WTC11 (cell line): ENCODE results near the gene EMP2. TPM values are rescaled to one million over a fixed set of nuclear protein-coding genes. Genes with fewer than 3 reads are reported as not detected.

Source experiments
- ATAC-seq: fragments of 200-7000 bp; cut with Tn5 transposase; 2 replicates; pipeline ENCODE4 v1.10.0; 2021; ENCODE audit warnings: mild to moderate bottlenecking, moderate library complexity
- CTCF ChIA-PET: fragments of 300-600 bp; sonication (Branson Sonifier 250); formaldehyde crosslinking; loops from one replicate; lab custom pipeline; 2021; ENCODE audit warnings: antibody characterized with exemption; lab: Charles Lee
- POLR2A ChIA-PET: fragments of 350-600 bp; sonication (Branson Sonifier 250); formaldehyde crosslinking; loops from one replicate; lab custom pipeline; 2021; ENCODE audit warnings: antibody characterized with exemption; lab: Charles Lee
- DNase-seq: peaks from one replicate; pipeline ENCODE4 v3.0.0; 2021; ENCODE audit warnings: low spot score
- H3K27ac Mint-ChIP-seq: 2 replicates; pipeline ENCODE4 v1.8.0; 2021; ENCODE audit warnings: mixed read lengths
- H3K27me3 Mint-ChIP-seq: 2 replicates; pipeline ENCODE4 v1.8.0; 2021; ENCODE audit warnings: low read depth, mild to moderate bottlenecking, moderate library complexity, mixed read lengths
- H3K36me3 Mint-ChIP-seq: 2 replicates; pipeline ENCODE4 v1.8.0; 2021; ENCODE audit warnings: mixed read lengths
- H3K4me1 Mint-ChIP-seq: 2 replicates; pipeline ENCODE4 v1.8.0; 2022; ENCODE audit warnings: mixed read lengths
- H3K4me3 Mint-ChIP-seq: 2 replicates; pipeline ENCODE4 v1.8.0; 2021; ENCODE audit warnings: mild to moderate bottlenecking, moderate library complexity, mixed read lengths
- H3K9me3 Mint-ChIP-seq: 2 replicates; pipeline ENCODE4 v1.8.0; 2021; ENCODE audit warnings: mixed read lengths
- AFF4 ChIP-seq: sonication (generic); formaldehyde crosslinking; IDR thresholded peaks from 2 replicates; pipeline ENCODE4 v1.8.1; 2023; ENCODE audit warnings: mild to moderate bottlenecking, missing genetic modification reagents, borderline replicate concordance
- ATF3 ChIP-seq: sonication (generic); formaldehyde crosslinking; conservative IDR thresholded peaks from 2 replicates; pipeline ENCODE4 v1.8.1; 2022; ENCODE audit warnings: mild to moderate bottlenecking, missing genetic modification reagents
- E2F4 ChIP-seq: sonication (generic); formaldehyde crosslinking; IDR thresholded peaks from 2 replicates; pipeline ENCODE4 v1.8.1; 2022; ENCODE audit warnings: low read depth, mild to moderate bottlenecking, moderate library complexity, missing genetic modification reagents, borderline replicate concordance
- EMX1 ChIP-seq: fragments of 250-450 bp; sonication (Bioruptor Pico); IDR thresholded peaks from 2 replicates; pipeline ENCODE4 v1.8.0; 2021; ENCODE audit warnings: mild to moderate bottlenecking
- ERG ChIP-seq: fragments of 250-450 bp; sonication (Bioruptor Pico); IDR thresholded peaks from 2 replicates; pipeline ENCODE4 v1.8.0; 2021; ENCODE audit warnings: mild to moderate bottlenecking
- ESRRA ChIP-seq: sonication (generic); formaldehyde crosslinking; IDR thresholded peaks from 2 replicates; pipeline ENCODE4 v1.8.1; 2022; ENCODE audit warnings: mild to moderate bottlenecking, missing genetic modification reagents, borderline replicate concordance
- FOXP1 ChIP-seq: sonication (generic); formaldehyde crosslinking; IDR thresholded peaks from 2 replicates; pipeline ENCODE4 v1.8.0; 2022; ENCODE audit warnings: missing genetic modification reagents, mild to moderate bottlenecking, moderate library complexity, borderline replicate concordance
- HMGA2 ChIP-seq: fragments of 250-450 bp; sonication (Bioruptor Pico); IDR thresholded peaks from 2 replicates; pipeline ENCODE4 v1.4.0; 2021; ENCODE audit warnings: mild to moderate bottlenecking, moderate library complexity
- MLX ChIP-seq: sonication (generic); formaldehyde crosslinking; IDR thresholded peaks from 2 replicates; pipeline ENCODE4 v1.8.1; 2023; ENCODE audit warnings: mild to moderate bottlenecking, missing genetic modification reagents, moderate library complexity
- NFE2L1 ChIP-seq: sonication (generic); formaldehyde crosslinking; IDR thresholded peaks from 2 replicates; pipeline ENCODE4 v1.8.1; 2023; ENCODE audit warnings: missing genetic modification reagents
- NR2C2 ChIP-seq: sonication (generic); formaldehyde crosslinking; IDR thresholded peaks from 2 replicates; pipeline ENCODE4 v1.8.0; 2022; ENCODE audit warnings: mild to moderate bottlenecking, missing genetic modification reagents
- OVOL2 ChIP-seq: fragments of 250-450 bp; sonication (Bioruptor Pico); IDR thresholded peaks from 2 replicates; pipeline ENCODE4 v1.9.0; 2021; ENCODE audit warnings: mild to moderate bottlenecking, borderline replicate concordance
- RELA ChIP-seq: sonication (generic); formaldehyde crosslinking; IDR thresholded peaks from 2 replicates; pipeline ENCODE4 v1.8.1; 2022; ENCODE audit warnings: missing genetic modification reagents, mild to moderate bottlenecking, borderline replicate concordance
- RORB ChIP-seq: fragments of 250-450 bp; sonication (Bioruptor Pico); IDR thresholded peaks from 2 replicates; pipeline ENCODE4 v1.9.0; 2021; ENCODE audit warnings: mild to moderate bottlenecking
- SMAD3 ChIP-seq: sonication (generic); formaldehyde crosslinking; IDR thresholded peaks from 2 replicates; pipeline ENCODE4 v1.8.0; 2022; ENCODE audit warnings: missing genetic modification reagents, mild to moderate bottlenecking, borderline replicate concordance
- TP53 ChIP-seq: sonication (generic); formaldehyde crosslinking; IDR thresholded peaks from 2 replicates; pipeline ENCODE4 v1.8.1; 2023; ENCODE audit warnings: mild to moderate bottlenecking, missing genetic modification reagents
- USF2 ChIP-seq: sonication (generic); formaldehyde crosslinking; IDR thresholded peaks from 2 replicates; pipeline ENCODE4 v1.8.1; 2023; ENCODE audit warnings: mild to moderate bottlenecking, missing genetic modification reagents, moderate library complexity
- ZMAT4 ChIP-seq: fragments of 250-450 bp; sonication (Bioruptor Pico); IDR thresholded peaks from 2 replicates; pipeline ENCODE4 v1.9.0; 2021; ENCODE audit warnings: mild to moderate bottlenecking
- ZNF423 ChIP-seq: fragments of 250-450 bp; sonication (Bioruptor Pico); IDR thresholded peaks from 2 replicates; pipeline ENCODE4 v2.1.2; 2022; ENCODE audit warnings: mild to moderate bottlenecking, moderate library complexity
- ZNF425 ChIP-seq: fragments of 250-450 bp; sonication (Bioruptor Pico); conservative IDR thresholded peaks from 2 replicates; pipeline ENCODE4 v1.9.0; 2021; ENCODE audit warnings: mild to moderate bottlenecking
- ZNF532 ChIP-seq: fragments of 250-450 bp; sonication (Bioruptor Pico); IDR thresholded peaks from 2 replicates; pipeline ENCODE4 v1.9.0; 2021; ENCODE audit warnings: mild to moderate bottlenecking, borderline replicate concordance
- total RNA-seq: library from RNA; stranded (reverse); gene quantifications from 3 replicates; pipeline ENCODE4 v1.2.3, GENCODE V29; 2021

The EMP2 gene
- total RNA-seq, 1 experiment from 2014 or later: 16.4 TPM

- no peak overlapping the region for H3K4me3 Mint-ChIP-seq
- no peaks in the 10 kb centered on the region; the same call in 1 of the 2 replicates for H3K27me3 Mint-ChIP-seq
- no peaks in the 10 kb centered on the region for H3K9me3 Mint-ChIP-seq
- H3K36me3 Mint-ChIP-seq: no peaks in the 10 kb centered on the region
- POLR2A ChIA-PET: no interaction called here
- no peak overlapping the region for H3K27ac Mint-ChIP-seq
- no peak for DNase-seq
- TF ChIP-seq RORB (CRISPR knock-in tag) (no peak), ZNF425 (CRISPR knock-in tag) (no peak), USF2 (CRISPR knock-in tag) (no peak), ATF3 (CRISPR knock-in tag) (no peak), OVOL2 (CRISPR knock-in tag) (no peak), NFE2L1 (no peak), ZNF423 (CRISPR knock-in tag) (no peak), EMX1 (no peak), ESRRA (CRISPR knock-in tag) (no peak), RELA (CRISPR knock-in tag) (no peak), ZMAT4 (CRISPR knock-in tag) (no peak), TP53 (no peak), SMAD3 (CRISPR knock-in tag) (no peak), FOXP1 (CRISPR knock-in tag) (no peak), ERG (no peak)
- peaks cover 7% of the 10 kb centered on the region for H3K4me1 Mint-ChIP-seq
- ATAC-seq: no peak
- CTCF ChIA-PET: interaction anchor here (0.6 to 1.6 kb wide), 3 partner anchors 9 to 253 kb away, joined by 3 to 7 read pairs (median 3); partner anchors contain the start of gene EMP2
Measured at GRCh38 chr16:10589109-10589508, 8.7 kb upstream of the EMP2 start.

- no peak overlapping the region for H3K4me3 Mint-ChIP-seq
- POLR2A ChIA-PET: no interaction called here
- no peak for ATAC-seq
Measured at GRCh38 chr16:10587622-10588021, 7.2 kb upstream of the EMP2 start.

More at GRCh38 chr16:10587622-10588021, 7.2 kb upstream of the EMP2 start:
- Mint-ChIP-seq H3K36me3 (no peaks in the 10 kb centered on the region), H3K9me3 (peaks cover 8% of the 10 kb centered on the region; the same call in 1 of the 2 replicates), H3K4me1 (peaks cover 17% of the 10 kb centered on the region), H3K27ac (no peak overlapping the region), H3K27me3 (no peaks in the 10 kb centered on the region; the same call in 1 of the 2 replicates)
- DNase-seq: no peak
- TF ChIP-seq MLX: no peak
- no peak for TF ChIP-seq E2F4 (CRISPR knock-in tag)
- no peak for TF ChIP-seq AFF4 (CRISPR knock-in tag)
- TF ChIP-seq NR2C2: no peak
- TF ChIP-seq ZNF532: no peak
- TF ChIP-seq HMGA2 (CRISPR knock-in tag): no peak
- CTCF ChIA-PET: no interaction called here
